Measurements from ENCODE around the gene NF1.

The NF1 gene

DNA sequence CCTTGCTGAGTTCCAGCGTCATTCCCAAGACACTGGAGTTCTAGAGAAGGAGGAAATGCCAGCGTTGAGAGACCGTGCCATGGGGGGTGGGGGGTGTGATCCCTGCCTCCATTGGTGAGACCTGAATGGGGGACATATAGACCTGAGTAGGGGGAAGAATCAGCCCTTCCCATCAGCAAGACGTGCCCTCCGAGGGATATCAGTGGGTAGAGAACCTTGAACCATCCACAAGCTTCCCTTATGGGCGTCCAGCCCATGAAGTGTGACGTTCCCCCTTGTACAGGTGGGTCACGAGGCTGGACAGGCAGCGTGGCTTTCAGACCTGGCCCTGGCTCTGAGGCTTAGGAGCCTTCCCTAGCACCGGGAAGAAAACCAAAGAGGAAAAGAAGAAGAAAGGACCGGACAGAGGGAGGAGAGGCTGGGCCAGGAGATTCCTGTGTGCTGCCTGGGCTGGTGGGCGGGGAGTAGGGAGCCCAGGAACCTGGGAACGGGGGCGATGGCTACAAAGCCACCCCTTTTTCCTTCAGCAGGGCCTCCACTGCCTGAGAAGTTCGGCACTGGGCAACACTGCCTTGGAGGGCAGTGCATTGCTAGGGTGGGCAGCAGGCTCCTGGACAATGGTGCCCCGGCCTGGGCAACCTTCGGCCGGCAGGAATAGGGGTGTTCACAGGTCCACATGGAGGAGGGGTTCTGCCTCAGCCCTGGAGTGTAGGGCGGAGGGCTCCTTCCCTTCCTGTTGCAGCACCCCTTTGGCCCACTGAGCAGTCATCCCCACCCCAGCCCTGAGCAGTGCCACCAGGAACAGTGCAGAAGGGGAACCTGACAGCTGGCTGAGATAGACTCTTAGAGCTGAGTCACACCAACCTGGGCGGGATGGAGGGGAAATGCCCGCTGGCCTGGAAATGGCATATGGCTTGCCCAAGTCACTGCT is 303.9 kb downstream of the NF1 start:
- Histone ChIP-seq H3K4me3 (ENCODE audit: low read length) (no peak overlapping the region; the same call in 1 of the 2 replicates), H3K9me3 (ENCODE audit: control insufficient read depth, insufficient read depth, low read length) (no peaks in the 10 kb centered on the region), H3K27me3 (ENCODE audit: control insufficient read depth, insufficient read depth, low read length) (no peaks in the 10 kb centered on the region), H3K27ac (ENCODE audit: low read length) (no peak overlapping the region), H3K36me3 (ENCODE audit: control insufficient read depth, insufficient read depth, low read length) (no peaks in the 10 kb centered on the region), H3K4me1 (ENCODE audit: control insufficient read depth, insufficient read depth, low read length) (no peaks in the 10 kb centered on the region)
- no CpG with 5 or more reads among the region's 21 CpGs for WGBS (ENCODE audit: insufficient coverage, insufficient read length)
- DNase-seq (ENCODE audit: low read depth, low spot score) = no peak

- Histone ChIP-seq H3K27ac (ENCODE audit: low read length) (no peak overlapping the region), H3K4me1 (ENCODE audit: control insufficient read depth, insufficient read depth, low read length) (0 out of 2 replicates have a peak, but pooled peaks cover 1% of the 10 kb centered on the region), H3K27me3 (ENCODE audit: control insufficient read depth, insufficient read depth, low read length) (no peaks in the 10 kb centered on the region), H3K4me3 (ENCODE audit: low read length) (no peak overlapping the region), H3K36me3 (ENCODE audit: control insufficient read depth, insufficient read depth, low read length) (no peaks in the 10 kb centered on the region), H3K9me3 (ENCODE audit: control insufficient read depth, insufficient read depth, low read length) (no peaks in the 10 kb centered on the region)
- no peak for DNase-seq (ENCODE audit: low read depth, low spot score)
- WGBS (ENCODE audit: insufficient coverage, insufficient read length) = no CpG with 5 or more reads among the region's 11 CpGs
Measured at GRCh38 chr17:31400481-31400950, 305.7 kb downstream of the NF1 start.

DNA sequence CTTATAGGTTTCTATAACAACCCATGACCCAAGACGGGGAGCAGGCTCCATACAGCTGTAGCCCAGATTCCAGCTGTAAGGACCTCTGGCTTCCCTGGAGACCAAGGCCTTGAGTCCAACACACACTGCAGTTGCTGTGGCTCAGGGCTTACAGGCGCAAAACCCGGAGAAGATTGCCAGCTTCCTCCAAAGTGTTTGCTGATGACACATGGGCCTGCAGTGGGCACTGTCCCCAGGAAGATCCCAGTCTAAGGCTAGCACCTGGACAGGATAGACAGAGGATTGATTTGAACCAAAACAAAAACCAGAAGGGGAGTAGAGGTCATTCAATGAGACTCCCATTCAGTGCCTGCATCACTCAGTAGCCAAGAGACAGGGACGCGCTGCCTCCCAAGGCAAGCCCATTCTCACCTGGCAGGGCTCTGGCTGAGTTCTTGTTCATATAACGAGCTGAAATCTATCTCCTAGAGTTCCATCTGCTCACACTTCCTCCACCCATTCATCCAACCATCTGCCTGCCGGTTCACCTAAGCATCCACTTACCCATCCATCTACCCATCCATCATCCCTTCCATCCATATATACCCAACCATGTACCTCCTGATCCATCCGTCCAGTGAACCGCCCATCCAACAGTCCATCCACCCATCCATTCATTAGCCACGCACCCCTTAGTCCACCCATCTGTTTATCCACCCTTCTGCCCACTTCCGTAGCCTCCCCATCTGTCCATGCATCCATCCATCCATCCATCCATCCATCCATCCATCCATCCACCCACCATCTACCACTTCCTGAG is 306.9 kb downstream of the NF1 start:
- H3K27me3 ChIP-seq (ENCODE audit: control insufficient read depth, insufficient read depth, low read length) = no peaks in the 10 kb centered on the region
- no peaks in the 10 kb centered on the region for H3K36me3 ChIP-seq (ENCODE audit: control insufficient read depth, insufficient read depth, low read length)
- DNase-seq (ENCODE audit: low read depth, low spot score) = no peak
- 0 out of 2 replicates have a peak, but pooled peaks cover 1% of the 10 kb centered on the region for H3K4me1 ChIP-seq (ENCODE audit: control insufficient read depth, insufficient read depth, low read length)
- H3K27ac ChIP-seq (ENCODE audit: low read length) = no peak overlapping the region
- H3K4me3 ChIP-seq (ENCODE audit: low read length) = no peak overlapping the region
- no CpG with 5 or more reads among the region's 11 CpGs for WGBS (ENCODE audit: insufficient coverage, insufficient read length)
- no peaks in the 10 kb centered on the region for H3K9me3 ChIP-seq (ENCODE audit: control insufficient read depth, insufficient read depth, low read length)

DNA sequence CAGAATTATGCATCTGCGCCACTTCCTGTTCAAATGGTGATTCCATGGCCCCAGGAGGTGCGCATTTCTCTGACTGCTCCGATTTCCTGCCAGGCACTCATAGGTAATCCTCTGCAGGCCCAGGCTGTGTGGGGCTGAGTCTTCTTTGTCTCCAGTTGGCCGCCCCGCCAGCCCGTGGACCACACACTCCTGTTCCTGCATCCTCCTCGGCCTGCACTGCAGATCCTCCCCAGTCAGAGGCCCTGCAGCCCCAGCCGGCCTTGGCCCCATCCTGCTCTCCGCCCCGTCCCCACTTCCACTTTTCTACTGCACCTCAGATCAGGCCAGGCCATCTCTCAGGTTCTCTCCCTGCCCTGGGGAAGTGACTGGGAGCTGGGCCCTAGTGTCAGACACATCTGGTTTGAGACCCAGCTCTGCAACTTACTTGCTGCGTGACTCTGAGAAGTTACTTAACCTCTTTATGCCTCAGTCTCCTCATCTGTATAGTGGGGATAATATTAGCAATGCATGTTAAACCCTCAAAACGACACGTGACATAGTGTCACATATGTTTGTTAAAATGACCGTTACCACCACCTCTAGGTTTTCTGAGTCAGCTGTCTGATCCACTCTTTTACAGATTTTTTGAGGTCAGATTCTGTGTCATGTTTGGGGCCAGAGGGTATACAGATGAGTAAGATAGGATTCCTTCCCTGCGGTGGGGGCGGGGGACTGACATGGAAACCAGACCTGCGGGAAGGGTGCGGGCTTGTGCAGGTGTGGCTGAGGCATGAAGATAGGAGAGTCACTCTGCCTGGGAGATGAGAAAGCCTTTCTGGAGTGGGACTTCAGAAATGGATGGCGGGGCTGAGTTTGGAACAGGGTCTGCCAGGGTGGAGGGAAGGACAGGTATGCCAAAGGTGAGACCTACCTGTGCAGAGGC is 309.5 kb downstream of the NF1 start:
- H3K4me1 ChIP-seq (ENCODE audit: control insufficient read depth, insufficient read depth, low read length) = 0 out of 2 replicates have a peak, but pooled peaks cover 1% of the 10 kb centered on the region
- no peaks in the 10 kb centered on the region for H3K27me3 ChIP-seq (ENCODE audit: control insufficient read depth, insufficient read depth, low read length)
- no peak overlapping the region for H3K27ac ChIP-seq (ENCODE audit: low read length)
- no peak for DNase-seq (ENCODE audit: low read depth, low spot score)
- H3K4me3 ChIP-seq (ENCODE audit: low read length) = no peak overlapping the region
- WGBS (ENCODE audit: insufficient coverage, insufficient read length) = no CpG with 5 or more reads among the region's 19 CpGs
- H3K9me3 ChIP-seq (ENCODE audit: control insufficient read depth, insufficient read depth, low read length) = no peaks in the 10 kb centered on the region
- H3K36me3 ChIP-seq (ENCODE audit: control insufficient read depth, insufficient read depth, low read length) = no peaks in the 10 kb centered on the region

DNA sequence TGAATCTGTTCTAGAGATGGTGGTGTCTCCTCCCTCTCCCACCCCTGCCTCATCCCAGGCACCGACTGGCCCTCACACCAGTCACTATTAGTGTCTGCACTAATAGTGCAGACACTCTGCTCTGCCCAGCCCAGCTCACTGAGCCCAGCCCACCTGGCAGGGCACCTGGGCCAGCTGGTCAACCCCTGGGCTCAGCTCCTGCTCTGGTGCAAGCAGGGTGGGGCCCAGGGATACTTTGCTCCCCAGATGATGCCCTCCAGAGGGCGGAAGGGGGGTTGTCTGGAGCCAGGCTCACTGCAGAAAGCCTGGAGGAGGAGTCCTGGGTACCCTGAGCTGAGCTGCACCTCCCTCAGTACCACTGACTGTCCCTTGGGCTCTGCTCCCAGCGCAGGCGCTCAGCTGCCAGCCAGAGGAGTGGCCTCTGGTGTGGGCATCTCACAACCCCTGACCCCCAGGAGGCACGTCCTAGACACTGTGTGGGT is 311.2 kb downstream of the NF1 start:
- DNase-seq (ENCODE audit: low read depth, low spot score) = no peak
- Histone ChIP-seq H3K9me3 (ENCODE audit: control insufficient read depth, insufficient read depth, low read length) (no peaks in the 10 kb centered on the region), H3K27me3 (ENCODE audit: control insufficient read depth, insufficient read depth, low read length) (no peaks in the 10 kb centered on the region), H3K4me3 (ENCODE audit: low read length) (no peak overlapping the region), H3K27ac (ENCODE audit: low read length) (no peak overlapping the region), H3K36me3 (ENCODE audit: control insufficient read depth, insufficient read depth, low read length) (no peaks in the 10 kb centered on the region), H3K4me1 (ENCODE audit: control insufficient read depth, insufficient read depth, low read length) (0 out of 2 replicates have a peak, but pooled peaks cover 1% of the 10 kb centered on the region)
- no CpG with 5 or more reads among the region's 5 CpGs for WGBS (ENCODE audit: insufficient coverage, insufficient read length)

DNA sequence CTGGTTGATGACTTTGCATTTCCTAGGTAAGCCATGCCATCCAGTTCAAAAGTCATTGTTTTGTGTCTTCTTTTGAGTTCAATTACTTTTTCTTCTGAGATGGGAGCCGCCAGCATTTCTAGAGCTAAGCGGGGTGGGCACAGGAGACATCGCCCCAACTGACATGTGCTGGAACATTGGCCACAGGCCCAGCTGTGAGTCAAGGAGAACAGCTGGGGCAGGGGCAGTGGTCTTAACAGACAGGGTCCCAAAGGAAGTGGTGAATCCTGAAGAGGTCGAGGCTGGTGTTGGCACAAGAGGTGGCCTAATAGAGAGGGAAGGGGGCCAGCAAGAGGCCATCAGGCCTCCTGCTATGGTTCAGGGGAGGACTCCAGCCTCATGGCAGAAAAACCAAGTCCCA is 313.8 kb downstream of the NF1 start:
- no peak overlapping the region for H3K4me3 ChIP-seq (ENCODE audit: low read length)
- H3K27ac ChIP-seq (ENCODE audit: low read length) = no peak overlapping the region
- H3K9me3 ChIP-seq (ENCODE audit: control insufficient read depth, insufficient read depth, low read length) = no peaks in the 10 kb centered on the region
- H3K36me3 ChIP-seq (ENCODE audit: control insufficient read depth, insufficient read depth, low read length) = no peaks in the 10 kb centered on the region
- no peaks in the 10 kb centered on the region for H3K27me3 ChIP-seq (ENCODE audit: control insufficient read depth, insufficient read depth, low read length)
- no peak for DNase-seq (ENCODE audit: low read depth, low spot score)
- no CpG with 5 or more reads among the region's 4 CpGs for WGBS (ENCODE audit: insufficient coverage, insufficient read length)
- H3K4me1 ChIP-seq (ENCODE audit: control insufficient read depth, insufficient read depth, low read length) = peaks cover 3% of the 10 kb centered on the region; the same call in 1 of the 2 replicates

DNA sequence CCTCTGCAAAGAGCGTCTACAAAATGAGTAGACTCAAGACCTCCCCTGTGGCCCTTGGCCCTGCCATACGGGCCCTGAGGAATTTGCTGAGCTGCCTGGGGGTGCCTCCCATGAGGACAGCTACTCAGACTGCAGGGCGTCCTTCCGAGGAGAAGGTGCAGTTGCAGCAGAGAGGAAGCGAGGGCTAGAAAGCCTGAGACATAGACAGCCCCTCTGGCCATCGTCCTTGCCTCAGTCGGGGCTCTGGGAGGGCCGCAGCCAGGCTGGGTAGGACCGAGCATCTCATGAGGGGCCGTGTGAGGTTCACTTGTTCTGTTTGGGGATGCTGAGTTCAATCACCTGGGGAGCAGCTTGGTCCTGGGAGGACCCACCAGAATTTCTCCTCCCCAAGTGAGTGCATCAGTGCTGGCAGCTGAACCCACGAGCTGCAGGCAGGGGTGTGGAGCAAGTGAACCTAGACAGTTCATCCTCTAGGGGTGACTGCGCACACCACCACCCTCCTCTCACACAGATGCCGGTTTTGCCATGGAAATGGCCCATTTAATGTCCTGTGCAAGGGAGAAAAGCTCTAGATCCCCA is 317.0 kb downstream of the NF1 start:
- H3K4me1 ChIP-seq (ENCODE audit: control insufficient read depth, insufficient read depth, low read length) = peaks cover 5% of the 10 kb centered on the region
- H3K27me3 ChIP-seq (ENCODE audit: control insufficient read depth, insufficient read depth, low read length) = no peaks in the 10 kb centered on the region
- H3K4me3 ChIP-seq (ENCODE audit: low read length) = no peak overlapping the region
- no peaks in the 10 kb centered on the region for H3K9me3 ChIP-seq (ENCODE audit: control insufficient read depth, insufficient read depth, low read length)
- no peak for DNase-seq (ENCODE audit: low read depth, low spot score)
- no peak overlapping the region for H3K27ac ChIP-seq (ENCODE audit: low read length)
- no CpG with 5 or more reads among the region's 13 CpGs for WGBS (ENCODE audit: insufficient coverage, insufficient read length)
- no peaks in the 10 kb centered on the region for H3K36me3 ChIP-seq (ENCODE audit: control insufficient read depth, insufficient read depth, low read length)

DNA sequence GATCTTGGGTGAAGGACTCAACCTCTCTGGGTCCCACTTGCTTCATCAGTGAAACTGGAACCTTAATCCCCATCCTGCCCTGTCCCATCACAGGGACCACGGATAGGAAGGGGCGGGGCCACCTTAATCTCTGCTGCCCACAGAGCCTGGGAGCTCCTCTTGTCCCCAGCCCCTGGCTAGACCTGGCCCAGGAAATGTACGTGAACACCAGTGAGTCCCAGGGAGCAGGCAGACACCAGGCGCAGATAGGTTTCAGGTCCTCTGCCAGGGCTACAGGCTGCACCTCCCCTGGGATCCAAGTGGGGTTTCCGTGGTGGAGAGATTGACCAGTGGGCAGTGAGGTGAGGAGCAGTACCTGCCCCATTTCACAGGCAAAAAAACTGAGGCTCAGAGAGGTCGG is 317.7 kb downstream of the NF1 start:
- Histone ChIP-seq H3K27me3 (ENCODE audit: control insufficient read depth, insufficient read depth, low read length) (no peaks in the 10 kb centered on the region), H3K4me3 (ENCODE audit: low read length) (no peak overlapping the region), H3K9me3 (ENCODE audit: control insufficient read depth, insufficient read depth, low read length) (no peaks in the 10 kb centered on the region), H3K27ac (ENCODE audit: low read length) (no peak overlapping the region), H3K36me3 (ENCODE audit: control insufficient read depth, insufficient read depth, low read length) (no peaks in the 10 kb centered on the region), H3K4me1 (ENCODE audit: control insufficient read depth, insufficient read depth, low read length) (peaks cover 5% of the 10 kb centered on the region)
- DNase-seq (ENCODE audit: low read depth, low spot score) = no peak
- WGBS (ENCODE audit: insufficient coverage, insufficient read length) = no CpG with 5 or more reads among the region's 6 CpGs

DNA sequence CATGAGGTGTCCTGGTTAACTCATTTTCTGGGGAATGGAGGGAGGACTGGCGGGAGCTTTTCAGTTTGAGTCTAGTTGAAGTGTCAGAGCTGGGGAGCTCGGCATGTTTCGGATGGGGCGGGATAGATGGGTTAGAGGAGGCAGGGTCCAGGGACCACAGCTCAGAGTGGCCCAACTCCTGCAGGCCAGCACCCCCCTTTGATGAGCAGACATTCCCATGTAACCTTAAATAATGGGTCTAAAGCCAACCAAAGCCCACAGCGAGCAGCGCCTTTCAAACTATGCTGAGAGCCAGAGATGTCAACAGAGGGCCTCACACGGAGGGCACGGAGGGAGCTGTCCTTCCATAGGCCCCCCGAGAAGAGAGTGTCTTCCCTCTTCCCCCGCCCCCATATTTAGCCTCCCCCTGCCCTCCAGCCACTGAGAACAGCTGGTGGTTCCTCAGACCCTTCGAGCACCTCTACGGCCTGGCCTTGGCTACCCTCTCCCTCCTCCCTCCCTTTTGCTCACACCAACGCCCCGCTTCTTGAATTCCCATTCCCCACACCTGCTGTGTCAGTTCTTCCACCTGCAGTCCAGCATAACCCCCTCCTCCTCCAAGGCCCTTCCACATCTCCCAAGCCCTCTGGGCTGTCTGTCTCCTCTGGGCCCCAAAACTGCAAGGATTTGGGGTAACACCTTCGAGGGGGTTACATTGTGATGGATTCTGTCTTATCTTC is 318.5 kb downstream of the NF1 start:
- Histone ChIP-seq H3K9me3 (ENCODE audit: control insufficient read depth, insufficient read depth, low read length) (no peaks in the 10 kb centered on the region), H3K4me1 (ENCODE audit: control insufficient read depth, insufficient read depth, low read length) (peaks cover 5% of the 10 kb centered on the region), H3K27ac (ENCODE audit: low read length) (no peak overlapping the region), H3K4me3 (ENCODE audit: low read length) (no peak overlapping the region), H3K27me3 (ENCODE audit: control insufficient read depth, insufficient read depth, low read length) (no peaks in the 10 kb centered on the region), H3K36me3 (ENCODE audit: control insufficient read depth, insufficient read depth, low read length) (no peaks in the 10 kb centered on the region)
- no peak for DNase-seq (ENCODE audit: low read depth, low spot score)
- WGBS (ENCODE audit: insufficient coverage, insufficient read length) = no CpG with 5 or more reads among the region's 15 CpGs

All from iPS DF 6.9 (cell line).